ENCODE data around the gene LDLRAD4.

LDLRAD4 gene

GRCh38 chr18:13585379-13586153 is 367.0 kb downstream of the LDLRAD4 start:
- Histone ChIP-seq H3K4me3 (ENCODE audit: low read length in 2 of 2) (no peak overlapping the region), H3K27ac (ENCODE audit: low read depth in 2 of 2, low read length in 2 of 2) (no peak overlapping the region), H3K36me3 (ENCODE audit: control insufficient read depth in 2 of 2, insufficient read depth in 2 of 2, low read length in 2 of 2) (no peaks in the 10 kb centered on the region), H3K9me3 (ENCODE audit: control insufficient read depth in 2 of 2, low read length in 2 of 2) (no peaks in the 10 kb centered on the region), H3K27me3 (ENCODE audit: control insufficient read depth in 2 of 2, insufficient read depth in 2 of 2, low read length in 2 of 2) (no peaks in the 10 kb centered on the region), H3K9ac (ENCODE audit: low read depth in 1 of 2, low read length in 2 of 2) (no peak overlapping the region), H3K4me1 (ENCODE audit: control insufficient read depth in 2 of 2, insufficient read depth in 2 of 2, low read length in 2 of 2) (no peaks in the 10 kb centered on the region)

- Histone ChIP-seq H3K4me1 (ENCODE audit: control insufficient read depth in 2 of 2, insufficient read depth in 2 of 2, low read length in 2 of 2) (no peaks in the 10 kb centered on the region), H3K4me3 (ENCODE audit: low read length in 2 of 2) (no peak overlapping the region), H3K27me3 (ENCODE audit: control insufficient read depth in 2 of 2, insufficient read depth in 2 of 2, low read length in 2 of 2) (no peaks in the 10 kb centered on the region), H3K9ac (ENCODE audit: low read depth in 1 of 2, low read length in 2 of 2) (no peak overlapping the region), H3K36me3 (ENCODE audit: control insufficient read depth in 2 of 2, insufficient read depth in 2 of 2, low read length in 2 of 2) (no peaks in the 10 kb centered on the region), H3K27ac (ENCODE audit: low read depth in 2 of 2, low read length in 2 of 2) (no peak overlapping the region), H3K9me3 (ENCODE audit: control insufficient read depth in 2 of 2, low read length in 2 of 2) (no peaks in the 10 kb centered on the region)
These were observed 368.4 kb downstream of the LDLRAD4 start for GRCh38 chr18:13587001-13587400.

DNA sequence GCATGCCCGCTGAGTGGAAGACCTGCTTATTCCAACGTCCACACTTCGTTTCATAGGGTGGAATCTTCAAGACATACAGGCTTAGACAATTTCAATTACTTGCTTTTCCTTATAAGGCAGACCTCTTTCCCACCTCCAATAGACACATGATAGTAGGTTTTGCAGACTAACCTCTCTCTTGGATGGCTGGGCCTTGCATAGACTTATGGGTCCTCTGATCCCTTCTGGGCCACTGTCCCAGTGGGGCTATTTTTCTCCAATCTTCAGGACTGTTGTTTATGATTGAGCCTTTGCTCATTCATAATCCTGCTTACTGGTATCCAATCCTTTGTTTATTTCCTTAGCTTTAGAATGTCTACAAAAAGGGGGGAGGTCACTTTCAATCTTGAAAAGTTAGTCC is 368.9 kb downstream of the LDLRAD4 start:
- no peaks in the 10 kb centered on the region for H3K27me3 ChIP-seq (ENCODE audit: control insufficient read depth in 2 of 2, insufficient read depth in 2 of 2, low read length in 2 of 2)
- no peaks in the 10 kb centered on the region for H3K36me3 ChIP-seq (ENCODE audit: control insufficient read depth in 2 of 2, insufficient read depth in 2 of 2, low read length in 2 of 2)
- H3K9me3 ChIP-seq (ENCODE audit: control insufficient read depth in 2 of 2, low read length in 2 of 2): no peaks in the 10 kb centered on the region
- no peak overlapping the region for H3K9ac ChIP-seq (ENCODE audit: low read depth in 1 of 2, low read length in 2 of 2)
- H3K4me3 ChIP-seq (ENCODE audit: low read length in 2 of 2): no peak overlapping the region
- H3K27ac ChIP-seq (ENCODE audit: low read depth in 2 of 2, low read length in 2 of 2): no peak overlapping the region
- no peaks in the 10 kb centered on the region for H3K4me1 ChIP-seq (ENCODE audit: control insufficient read depth in 2 of 2, insufficient read depth in 2 of 2, low read length in 2 of 2)

DNA sequence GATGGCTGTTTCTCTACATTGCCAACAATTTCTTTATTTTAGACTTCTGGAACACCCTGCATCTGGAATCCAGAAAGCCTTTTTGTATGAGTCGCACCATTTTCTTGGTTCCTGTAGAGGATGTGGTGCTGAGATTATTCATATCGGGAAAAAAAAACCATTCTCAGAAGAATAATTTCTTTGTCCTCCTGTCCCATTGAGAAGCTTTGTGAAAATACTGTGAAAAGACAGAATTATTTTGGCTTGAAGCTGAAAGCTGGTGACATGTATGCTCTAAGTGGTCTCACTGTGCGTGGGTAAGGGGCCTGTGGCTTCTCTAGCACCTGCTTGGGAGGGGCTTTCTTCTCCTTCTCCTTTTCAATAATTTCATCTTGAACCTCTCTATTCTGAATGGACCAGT is 369.4 kb downstream of the LDLRAD4 start:
- no peaks in the 10 kb centered on the region for H3K27me3 ChIP-seq (ENCODE audit: control insufficient read depth in 2 of 2, insufficient read depth in 2 of 2, low read length in 2 of 2)
- no peak overlapping the region for H3K27ac ChIP-seq (ENCODE audit: low read depth in 2 of 2, low read length in 2 of 2)
- no peak overlapping the region for H3K9ac ChIP-seq (ENCODE audit: low read depth in 1 of 2, low read length in 2 of 2)
- H3K36me3 ChIP-seq (ENCODE audit: control insufficient read depth in 2 of 2, insufficient read depth in 2 of 2, low read length in 2 of 2): no peaks in the 10 kb centered on the region
- no peaks in the 10 kb centered on the region for H3K4me1 ChIP-seq (ENCODE audit: control insufficient read depth in 2 of 2, insufficient read depth in 2 of 2, low read length in 2 of 2)
- H3K9me3 ChIP-seq (ENCODE audit: control insufficient read depth in 2 of 2, low read length in 2 of 2): no peaks in the 10 kb centered on the region
- no peak overlapping the region for H3K4me3 ChIP-seq (ENCODE audit: low read length in 2 of 2)

- Histone ChIP-seq H3K4me3 (ENCODE audit: low read length in 2 of 2) (no peak overlapping the region), H3K4me1 (ENCODE audit: control insufficient read depth in 2 of 2, insufficient read depth in 2 of 2, low read length in 2 of 2) (no peaks in the 10 kb centered on the region), H3K27ac (ENCODE audit: low read depth in 2 of 2, low read length in 2 of 2) (no peak overlapping the region), H3K9ac (ENCODE audit: low read depth in 1 of 2, low read length in 2 of 2) (no peak overlapping the region), H3K27me3 (ENCODE audit: control insufficient read depth in 2 of 2, insufficient read depth in 2 of 2, low read length in 2 of 2) (no peaks in the 10 kb centered on the region), H3K9me3 (ENCODE audit: control insufficient read depth in 2 of 2, low read length in 2 of 2) (no peaks in the 10 kb centered on the region), H3K36me3 (ENCODE audit: control insufficient read depth in 2 of 2, insufficient read depth in 2 of 2, low read length in 2 of 2) (no peaks in the 10 kb centered on the region)
These were observed 370.8 kb downstream of the LDLRAD4 start for GRCh38 chr18:13589316-13589715.

DNA sequence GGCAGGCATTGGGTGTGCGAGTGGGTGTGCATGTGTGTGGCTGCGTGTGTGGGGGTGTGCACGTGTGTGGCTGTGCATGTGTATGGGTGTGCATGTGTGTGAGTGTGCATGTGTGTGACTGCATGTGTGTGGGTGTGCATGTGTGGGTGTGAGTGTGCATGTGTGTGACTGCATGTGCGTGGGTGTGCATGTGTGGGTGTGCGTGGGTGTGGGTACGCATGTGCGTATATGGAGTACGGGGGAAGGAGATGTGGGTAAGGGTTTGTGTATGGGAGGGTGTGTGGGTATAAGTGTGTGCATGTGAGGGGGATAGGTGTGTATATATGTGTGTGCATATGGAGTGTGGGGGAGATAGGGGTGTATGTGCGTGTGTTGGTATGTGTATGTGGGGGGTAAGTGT is 371.4 kb downstream of the LDLRAD4 start:
- Histone ChIP-seq H3K27me3 (ENCODE audit: control insufficient read depth in 2 of 2, insufficient read depth in 2 of 2, low read length in 2 of 2) (no peaks in the 10 kb centered on the region), H3K27ac (ENCODE audit: low read depth in 2 of 2, low read length in 2 of 2) (no peak overlapping the region), H3K36me3 (ENCODE audit: control insufficient read depth in 2 of 2, insufficient read depth in 2 of 2, low read length in 2 of 2) (no peaks in the 10 kb centered on the region), H3K9me3 (ENCODE audit: control insufficient read depth in 2 of 2, low read length in 2 of 2) (no peaks in the 10 kb centered on the region), H3K4me3 (ENCODE audit: low read length in 2 of 2) (no peak overlapping the region), H3K4me1 (ENCODE audit: control insufficient read depth in 2 of 2, insufficient read depth in 2 of 2, low read length in 2 of 2) (no peaks in the 10 kb centered on the region), H3K9ac (ENCODE audit: low read depth in 1 of 2, low read length in 2 of 2) (no peak overlapping the region)

DNA sequence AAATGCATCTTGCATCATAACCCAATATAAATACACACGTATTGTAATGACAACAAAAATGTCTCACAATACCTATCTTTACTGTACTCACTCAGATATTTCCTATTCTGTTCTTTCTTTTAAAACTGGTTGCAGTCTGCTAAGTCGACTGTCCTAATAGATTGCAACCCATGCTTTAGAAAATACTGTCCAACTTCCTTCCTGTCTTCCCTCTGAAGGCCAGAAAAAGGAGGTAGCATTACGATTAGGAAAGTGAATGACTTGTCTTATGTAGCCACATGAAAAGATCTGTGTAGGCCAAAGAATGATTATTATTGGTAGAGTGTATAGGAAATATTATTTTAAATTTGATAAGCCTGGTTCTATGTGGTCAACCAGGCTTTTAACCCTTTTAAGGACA is 373.7 kb downstream of the LDLRAD4 start:
- Histone ChIP-seq H3K4me3 (ENCODE audit: low read length in 2 of 2) (no peak overlapping the region), H3K27ac (ENCODE audit: low read depth in 2 of 2, low read length in 2 of 2) (no peak overlapping the region), H3K27me3 (ENCODE audit: control insufficient read depth in 2 of 2, insufficient read depth in 2 of 2, low read length in 2 of 2) (no peaks in the 10 kb centered on the region), H3K9ac (ENCODE audit: low read depth in 1 of 2, low read length in 2 of 2) (no peak overlapping the region), H3K9me3 (ENCODE audit: control insufficient read depth in 2 of 2, low read length in 2 of 2) (peaks cover 8 to 11% of the 10 kb centered on the region in 2 donors), H3K36me3 (ENCODE audit: control insufficient read depth in 2 of 2, insufficient read depth in 2 of 2, low read length in 2 of 2) (no peaks in the 10 kb centered on the region), H3K4me1 (ENCODE audit: control insufficient read depth in 2 of 2, insufficient read depth in 2 of 2, low read length in 2 of 2) (no peaks in the 10 kb centered on the region)

DNA sequence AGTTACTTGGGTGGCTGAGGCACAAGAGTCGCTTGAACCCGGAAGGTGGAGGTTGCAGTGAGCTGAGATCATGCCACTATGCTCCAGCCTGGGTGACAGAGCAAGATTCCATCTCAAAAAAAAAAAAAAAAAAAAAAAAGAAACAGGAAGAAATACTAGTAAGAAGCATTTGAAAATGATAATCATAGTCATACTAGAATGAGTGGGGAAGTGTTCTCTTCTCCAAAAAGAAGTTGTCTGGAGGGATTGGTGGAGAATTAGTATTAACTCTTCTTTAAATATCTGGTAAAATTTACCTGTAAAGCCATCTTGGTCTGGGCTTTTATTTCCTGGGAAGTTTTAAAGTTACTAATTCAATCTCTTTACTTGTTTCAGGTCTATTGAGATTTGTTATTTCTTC is 376.0 kb downstream of the LDLRAD4 start:
- Histone ChIP-seq H3K36me3 (ENCODE audit: control insufficient read depth in 2 of 2, insufficient read depth in 2 of 2, low read length in 2 of 2) (no peaks in the 10 kb centered on the region), H3K4me3 (ENCODE audit: low read length in 2 of 2) (no peak overlapping the region), H3K4me1 (ENCODE audit: control insufficient read depth in 2 of 2, insufficient read depth in 2 of 2, low read length in 2 of 2) (no peaks in the 10 kb centered on the region), H3K27me3 (ENCODE audit: control insufficient read depth in 2 of 2, insufficient read depth in 2 of 2, low read length in 2 of 2) (no peaks in the 10 kb centered on the region), H3K9me3 (ENCODE audit: control insufficient read depth in 2 of 2, low read length in 2 of 2) (peaks cover 11 to 15% of the 10 kb centered on the region in 2 donors), H3K9ac (ENCODE audit: low read depth in 1 of 2, low read length in 2 of 2) (no peak overlapping the region), H3K27ac (ENCODE audit: low read depth in 2 of 2, low read length in 2 of 2) (no peak overlapping the region)

DNA sequence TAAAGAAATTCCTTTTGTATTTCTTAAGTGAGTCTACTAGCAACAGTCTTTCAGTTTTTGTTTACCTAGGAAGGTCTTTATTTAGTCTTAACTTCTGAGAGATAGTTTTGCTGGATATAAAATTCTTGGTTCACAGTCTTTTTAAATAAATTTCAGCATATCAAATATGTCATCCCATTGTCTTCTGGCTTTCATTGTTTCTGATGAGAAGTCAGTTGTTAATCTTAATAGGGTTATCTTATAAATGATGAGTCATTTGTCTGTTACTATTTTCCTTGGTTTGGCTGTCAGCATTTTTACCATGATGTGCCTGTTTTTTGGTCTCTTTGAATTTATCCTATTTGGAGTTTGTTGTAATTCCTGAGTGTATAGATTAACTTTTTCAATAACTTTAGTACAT is 378.5 kb downstream of the LDLRAD4 start:
- Histone ChIP-seq H3K27ac (ENCODE audit: low read depth in 2 of 2, low read length in 2 of 2) (no peak overlapping the region), H3K4me1 (ENCODE audit: control insufficient read depth in 2 of 2, insufficient read depth in 2 of 2, low read length in 2 of 2) (no peaks in the 10 kb centered on the region), H3K9me3 (ENCODE audit: control insufficient read depth in 2 of 2, low read length in 2 of 2) (peaks cover 11 to 15% of the 10 kb centered on the region in 2 donors), H3K9ac (ENCODE audit: low read depth in 1 of 2, low read length in 2 of 2) (no peak overlapping the region), H3K27me3 (ENCODE audit: control insufficient read depth in 2 of 2, insufficient read depth in 2 of 2, low read length in 2 of 2) (no peaks in the 10 kb centered on the region), H3K36me3 (ENCODE audit: control insufficient read depth in 2 of 2, insufficient read depth in 2 of 2, low read length in 2 of 2) (no peaks in the 10 kb centered on the region), H3K4me3 (ENCODE audit: low read length in 2 of 2) (no peak overlapping the region)

DNA sequence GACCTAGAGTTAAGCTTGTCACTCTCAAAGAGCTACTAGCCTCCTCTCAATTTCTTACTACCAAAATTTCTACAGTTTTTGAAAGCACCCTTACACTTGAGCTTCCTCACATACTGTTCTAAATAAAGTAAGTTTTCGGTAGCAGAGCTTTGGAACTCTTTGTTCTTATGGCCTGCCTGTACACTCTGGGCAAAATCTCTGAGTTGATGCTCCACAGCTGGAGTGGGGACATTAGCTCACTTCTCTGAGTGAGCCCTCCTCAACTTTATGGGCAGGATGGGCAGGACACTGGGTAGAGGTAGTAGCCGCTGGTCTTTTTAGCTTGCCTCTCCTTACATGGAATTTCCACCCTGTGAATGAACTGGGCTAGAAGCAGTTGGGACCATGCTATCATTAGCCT is 380.0 kb downstream of the LDLRAD4 start:
- Histone ChIP-seq H3K9ac (ENCODE audit: low read depth in 1 of 2, low read length in 2 of 2) (no peak overlapping the region), H3K4me3 (ENCODE audit: low read length in 2 of 2) (no peak overlapping the region), H3K36me3 (ENCODE audit: control insufficient read depth in 2 of 2, insufficient read depth in 2 of 2, low read length in 2 of 2) (no peaks in the 10 kb centered on the region), H3K27me3 (ENCODE audit: control insufficient read depth in 2 of 2, insufficient read depth in 2 of 2, low read length in 2 of 2) (no peaks in the 10 kb centered on the region), H3K4me1 (ENCODE audit: control insufficient read depth in 2 of 2, insufficient read depth in 2 of 2, low read length in 2 of 2) (no peaks in the 10 kb centered on the region), H3K9me3 (ENCODE audit: control insufficient read depth in 2 of 2, low read length in 2 of 2) (peaks cover 11 to 15% of the 10 kb centered on the region in 2 donors), H3K27ac (ENCODE audit: low read depth in 2 of 2, low read length in 2 of 2) (no peak overlapping the region)
